ENCODE results near the gene FUS. TPM values are rescaled to one million over a fixed set of nuclear protein-coding genes. Genes with fewer than 3 reads are reported as not detected.

Gene FUS
- total RNA-seq, 1 donor from 2014 or later: 984 TPM

- no peaks in the 10 kb centered on the region for H3K9me3 Mint-ChIP-seq
- no peak for DNase-seq (ENCODE audit: low read depth, low spot score)
- H3K27ac Mint-ChIP-seq (ENCODE audit: unreplicated experiment): no peak overlapping the region
- H3K4me1 Mint-ChIP-seq: peaks cover 3% of the 10 kb centered on the region
- no peak for TF ChIP-seq CTCF (conservative IDR thresholded peaks at IDR 0.05)
- peaks cover 4% of the 10 kb centered on the region for H3K27me3 Mint-ChIP-seq (ENCODE audit: low read depth)
- no peaks in the 10 kb centered on the region for H3K36me3 Mint-ChIP-seq (ENCODE audit: low read depth)
- H3K4me3 Mint-ChIP-seq: no peak overlapping the region
These were observed 48.3 kb downstream of the FUS start for GRCh38 chr16:31228206-31228605.

GRCh38 chr16:31229501-31229900 lies 49.6 kb downstream of the FUS start:
- Mint-ChIP-seq H3K27me3 (ENCODE audit: low read depth) (peaks cover 6% of the 10 kb centered on the region), H3K4me1 (peaks cover 3% of the 10 kb centered on the region), H3K4me3 (no peak overlapping the region), H3K9me3 (peaks cover 4% of the 10 kb centered on the region), H3K27ac (ENCODE audit: unreplicated experiment) (peak overlapping the region; percentile 43), H3K36me3 (ENCODE audit: low read depth) (no peaks in the 10 kb centered on the region)
- DNase-seq (ENCODE audit: low read depth, low spot score): no peak
- TF ChIP-seq CTCF (conservative IDR thresholded peaks at IDR 0.05): no peak

- H3K27ac Mint-ChIP-seq (ENCODE audit: unreplicated experiment): peak overlapping the region; percentile 32
- DNase-seq (ENCODE audit: low read depth, low spot score): no peak
- no peaks in the 10 kb centered on the region for H3K4me1 Mint-ChIP-seq
- no peak for TF ChIP-seq CTCF (conservative IDR thresholded peaks at IDR 0.05)
- H3K36me3 Mint-ChIP-seq (ENCODE audit: low read depth): no peaks in the 10 kb centered on the region
- H3K4me3 Mint-ChIP-seq: no peak overlapping the region
- H3K27me3 Mint-ChIP-seq (ENCODE audit: low read depth): peaks cover 13% of the 10 kb centered on the region
- peaks cover 4% of the 10 kb centered on the region for H3K9me3 Mint-ChIP-seq
These were observed 58.1 kb downstream of the FUS start for GRCh38 chr16:31238041-31238440.

Other genes starting within 250 kb of the FUS start
- gene ORAI3, start 231.1 kb upstream of the FUS start, total RNA-seq: 7.7 and 8.0 TPM in 2 replicates
- gene SETD1A, start 222.4 kb upstream of the FUS start, total RNA-seq: 33.4 and 35.2 TPM in 2 replicates
- 1.9 and 2.3 TPM in 2 replicates for gene HSD3B7, start 194.9 kb upstream of the FUS start, total RNA-seq
- gene STX1B, start 169.5 kb upstream of the FUS start, total RNA-seq: 12.1 and 14.1 TPM in 2 replicates
- gene STX4, start 146.6 kb upstream of the FUS start, total RNA-seq: 21.9 and 26.0 TPM in 2 replicates
- gene ZNF668, start 105.9 kb upstream of the FUS start, total RNA-seq: 16.8 and 19.7 TPM in 2 replicates
- gene ZNF646, start 105.7 kb upstream of the FUS start, total RNA-seq: 32.3 and 32.4 TPM in 2 replicates
- gene PRSS53, start 91.2 kb upstream of the FUS start, total RNA-seq: 3.7 and 4.4 TPM in 2 replicates
- 62.4 and 70.1 TPM in 2 replicates for gene VKORC1, start 85.3 kb upstream of the FUS start, total RNA-seq
- 42.4 and 43.5 TPM in 2 replicates for gene BCKDK, start 71.8 kb upstream of the FUS start, total RNA-seq
- 72.6 and 76.9 TPM in 2 replicates for gene KAT8, start 62.5 kb upstream of the FUS start, total RNA-seq
- gene PRSS8, start 44.4 kb upstream of the FUS start, total RNA-seq: not detected in 2 replicates
- 0.68 and 1.1 TPM in 2 replicates for gene PRSS36, start 30.1 kb upstream of the FUS start, total RNA-seq
- gene PYCARD, start 22.6 kb downstream of the FUS start, total RNA-seq: 1.7 and 3.3 TPM in 2 replicates
- 0.05 TPM in 1 of 2 replicates, not detected in the other for gene TRIM72, start 34.0 kb downstream of the FUS start, total RNA-seq
- not detected in 2 replicates for gene PYDC1, start 37.0 kb downstream of the FUS start, total RNA-seq
- gene ITGAM, start 79.8 kb downstream of the FUS start, total RNA-seq: not detected in 2 replicates
- not detected in 2 replicates for gene ITGAX, start 175.0 kb downstream of the FUS start, total RNA-seq
- not detected in 2 replicates for gene ITGAD, start 213.2 kb downstream of the FUS start, total RNA-seq
- not detected in 2 replicates for gene COX6A2, start 248.2 kb downstream of the FUS start, total RNA-seq